GM12891 (cell line): ENCODE results near the gene TAF5L.

Experiments used
- POLR2AphosphoS5 ChIP-seq: IDR thresholded peaks from 2 replicates; pipeline ENCODE4 v1.6.1; 2011; ENCODE audit warnings: low read depth, low read length, control low read depth
- TAF1 ChIP-seq: IDR thresholded peaks from 2 replicates; pipeline ENCODE4 v1.6.1; 2011; ENCODE audit warnings: low read depth, low read length, control low read depth

- TF ChIP-seq POLR2AphosphoS5, result no peak
- no peak for TF ChIP-seq TAF1
Measured at GRCh38 chr1:229655781-229656180, 29.9 kb upstream of the TAF5L start.
